Brain pericyte (primary cell): ENCODE data around the gene SS18L1.
A peak's percentile ranks its signal among the peaks of the same experiment; 100 is the strongest.

Experiments used
- DNase-seq: peaks from one replicate; pipeline ENCODE4 v3.0.0-alpha.2; 2012; ENCODE audit warnings: low read depth, low spot score

Gene SS18L1

GRCh38 chr20:62119591-62120364 lies 23.8 kb upstream of the SS18L1 start:
- DNase-seq = no peak

GRCh38 chr20:62120365-62120762 lies 23.2 kb upstream of the SS18L1 start:
- no peak for DNase-seq

GRCh38 chr20:62120990-62121775 lies 22.4 kb upstream of the SS18L1 start:
- no peak for DNase-seq

- peak; percentile 81 for DNase-seq
Measured at GRCh38 chr20:62121776-62122653, 21.6 kb upstream of the SS18L1 start, which contains the start of gene LSM14B. Gene LSM14B, plus strand, starts transcription at chr20:62122475. Its CDS starts 192 bp downstream, at chr20:62122667.

DNA sequence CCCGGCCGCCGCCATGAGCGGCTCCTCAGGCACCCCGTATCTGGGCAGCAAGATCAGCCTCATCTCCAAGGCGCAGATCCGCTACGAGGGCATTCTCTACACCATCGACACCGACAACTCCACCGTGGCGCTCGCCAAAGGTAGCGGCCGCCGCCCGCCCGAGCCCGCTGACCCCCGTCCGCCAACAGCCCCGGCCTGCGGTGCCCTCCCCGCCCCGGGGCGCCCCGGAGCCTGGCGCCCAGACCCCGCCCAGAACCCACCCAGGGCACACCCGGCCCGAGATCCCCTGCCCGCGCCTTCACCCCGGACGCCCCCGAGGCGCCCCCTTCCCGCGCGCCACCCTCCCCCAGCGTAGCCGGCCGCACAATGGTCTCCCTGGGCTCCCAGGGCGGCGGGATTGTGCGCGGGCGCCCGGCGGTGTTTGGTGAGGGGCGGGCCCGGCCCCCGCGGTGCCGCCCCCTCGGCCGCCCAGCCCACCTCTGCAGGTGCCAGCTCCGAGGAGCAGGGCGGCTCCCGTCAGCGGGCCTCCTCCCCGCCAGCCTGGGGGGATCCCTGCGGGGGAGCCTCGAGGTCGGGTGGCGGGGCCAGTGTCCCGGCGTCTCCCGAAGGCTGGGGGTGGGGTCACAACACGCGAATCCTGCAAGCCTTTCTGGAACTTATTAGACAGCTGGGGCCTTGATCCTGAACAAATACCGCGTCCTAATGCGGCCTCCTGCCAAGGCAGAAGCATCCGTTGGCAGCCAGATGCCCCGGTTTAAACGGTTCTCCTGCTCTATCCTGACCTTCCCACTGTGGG lies 20.7 kb upstream of the SS18L1 start:
- DNase-seq = peak; percentile 57

DNA sequence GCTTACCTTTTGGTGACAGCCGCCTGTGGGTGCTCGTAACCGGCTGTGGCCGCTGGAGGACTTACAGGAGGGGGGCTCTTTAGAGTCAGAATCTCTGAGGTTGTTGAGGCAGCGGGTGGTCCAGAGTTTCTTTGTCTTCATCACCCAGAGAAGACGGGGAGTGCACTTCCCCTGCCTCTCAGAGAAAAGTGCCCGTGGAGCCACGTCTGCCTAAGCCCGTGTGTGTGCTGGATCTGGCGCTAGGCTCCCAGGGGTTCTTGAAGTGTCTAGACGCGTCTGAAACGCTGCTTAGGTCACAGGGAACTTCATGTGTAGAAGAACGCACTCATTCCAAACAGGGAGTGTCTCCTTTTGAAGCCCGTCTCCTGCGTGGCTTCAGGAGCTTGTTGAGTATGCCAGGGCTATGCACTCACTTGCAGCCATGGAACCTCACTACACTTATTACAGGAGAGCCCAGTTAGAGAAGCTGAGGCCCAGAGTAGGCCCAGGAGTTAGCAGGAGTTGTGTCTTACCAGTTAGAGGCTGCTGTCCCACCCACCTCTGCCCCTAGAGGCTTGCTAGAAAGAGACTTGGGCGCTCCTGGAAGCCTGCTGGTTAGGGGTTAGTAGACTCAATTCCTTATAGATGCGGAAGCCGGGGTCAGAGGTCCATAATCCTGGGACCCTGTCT lies 20.0 kb upstream of the SS18L1 start:
- no peak for DNase-seq

DNA sequence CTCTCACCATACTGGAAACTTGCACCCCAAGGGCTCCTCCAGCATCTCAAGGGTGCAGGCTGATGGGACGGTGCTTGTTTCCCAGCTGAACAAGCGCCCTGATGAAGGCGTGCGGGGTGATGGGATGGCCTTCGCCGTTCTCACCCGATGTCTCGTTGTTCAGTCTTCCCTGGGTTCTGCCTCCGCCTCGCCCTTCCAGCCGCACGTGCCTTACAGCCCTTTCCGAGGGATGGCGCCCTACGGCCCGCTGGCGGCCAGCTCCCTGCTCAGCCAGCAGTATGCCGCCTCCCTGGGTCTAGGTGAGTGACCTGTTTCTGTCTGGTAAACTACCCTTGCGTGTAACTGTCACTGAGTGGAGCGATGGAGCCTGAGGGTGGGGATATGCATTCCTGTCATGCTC lies 17.4 kb upstream of the SS18L1 start:
- DNase-seq = no peak

DNA sequence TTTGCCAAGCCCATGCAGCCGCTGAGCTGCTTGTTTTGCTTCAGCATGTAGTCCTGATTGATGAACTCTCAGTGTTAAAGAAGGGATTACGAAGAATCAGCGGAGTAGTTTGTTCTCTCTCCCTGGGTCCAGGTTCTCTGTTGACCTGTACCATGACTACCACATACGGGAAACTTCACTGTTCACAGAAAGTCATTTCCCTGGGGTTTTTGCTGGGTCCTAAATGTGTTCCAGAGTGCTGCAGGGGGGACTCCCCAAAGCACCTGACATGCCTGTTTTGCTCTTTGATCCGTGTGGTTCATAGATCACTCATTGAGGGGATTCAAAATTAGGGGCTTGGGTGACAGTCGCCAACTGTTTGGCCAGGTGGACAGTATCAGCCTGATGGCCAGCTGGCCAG lies 15.8 kb upstream of the SS18L1 start:
- DNase-seq = no peak

GRCh38 chr20:62128502-62128901 lies 15.1 kb upstream of the SS18L1 start:
- DNase-seq = no peak

GRCh38 chr20:62129731-62130531 lies 13.6 kb upstream of the SS18L1 start:
- no peak for DNase-seq

DNA sequence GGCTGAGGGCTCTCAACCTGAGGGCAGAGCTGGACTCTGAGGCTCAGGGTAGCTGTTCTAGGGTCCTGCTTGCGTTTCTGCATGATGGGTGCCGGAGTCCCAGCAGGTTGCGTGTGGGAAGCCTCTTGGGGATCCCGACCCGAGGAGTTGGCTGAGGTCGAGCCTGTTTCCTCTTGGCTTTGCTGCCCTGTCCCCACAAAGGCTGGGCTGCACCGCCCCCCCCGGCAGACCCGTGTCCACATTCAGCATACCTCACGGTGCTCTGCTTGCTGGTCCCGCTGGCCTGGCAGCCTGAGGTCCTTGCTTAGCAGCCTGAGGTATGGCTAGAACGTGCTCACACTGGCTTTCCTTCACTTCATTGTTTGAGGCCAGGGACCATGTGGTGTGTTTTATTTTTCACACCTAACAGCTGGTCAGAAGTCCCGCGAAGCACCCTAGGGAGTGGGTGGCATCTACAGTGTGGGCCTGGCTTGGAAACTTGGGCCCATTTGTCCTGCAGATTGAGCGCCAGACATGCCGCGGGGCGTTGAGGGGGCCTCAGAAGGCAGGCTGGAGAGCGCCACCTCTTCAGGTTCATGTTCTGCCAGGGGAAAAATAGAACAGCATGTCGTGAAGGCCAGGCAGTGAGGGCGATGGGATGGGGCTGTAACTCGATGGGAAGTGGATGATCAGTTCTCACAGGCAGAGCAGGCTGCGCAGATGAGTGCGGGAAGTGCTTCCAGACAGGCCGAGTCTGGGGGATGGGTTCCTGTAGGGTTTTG lies 11.8 kb upstream of the SS18L1 start:
- no peak for DNase-seq

- no peak for DNase-seq
Measured at GRCh38 chr20:62132421-62132820, 11.1 kb upstream of the SS18L1 start.

GRCh38 chr20:62133051-62133845 lies 10.3 kb upstream of the SS18L1 start:
- DNase-seq = no peak

- DNase-seq = no peak
Measured at GRCh38 chr20:62133864-62134263, 9.7 kb upstream of the SS18L1 start.

- DNase-seq = no peak
Measured at GRCh38 chr20:62134735-62135231, 8.8 kb upstream of the SS18L1 start.

DNA sequence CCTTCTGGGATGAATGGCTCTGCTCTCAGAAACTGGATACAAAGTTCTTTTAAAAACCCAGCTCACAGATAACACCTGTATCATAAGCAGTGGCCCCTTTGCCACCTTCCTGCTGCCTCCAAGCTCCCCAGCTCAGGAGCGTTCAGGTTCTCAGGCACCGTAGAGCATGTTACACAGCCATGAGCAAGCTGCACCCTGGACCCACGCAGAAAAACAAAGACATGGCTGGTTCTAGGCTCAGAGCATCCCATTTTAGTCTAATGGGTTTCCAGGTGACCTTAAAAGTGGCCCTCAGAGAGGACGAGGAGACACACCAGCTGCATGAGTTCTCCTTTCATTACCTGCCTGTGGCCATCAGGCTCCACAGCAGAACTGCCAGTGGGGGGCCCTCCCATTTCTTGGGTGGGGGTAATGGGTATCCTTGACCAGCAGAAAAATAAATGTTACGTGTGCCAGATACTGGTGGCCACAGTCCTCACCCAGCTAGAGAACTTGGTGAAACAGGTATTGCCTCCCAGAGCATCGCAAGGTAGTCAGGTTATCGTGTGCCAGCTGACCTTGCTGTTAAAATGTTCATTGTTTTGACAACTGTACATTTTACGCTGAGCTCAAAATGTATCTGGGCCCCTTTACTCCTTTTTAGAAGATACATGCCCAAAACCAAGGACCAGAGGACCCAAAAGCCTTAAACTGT lies 7.8 kb upstream of the SS18L1 start:
- no peak for DNase-seq
